IMR-90 (cell line): Measurements from ENCODE around the gene IGFBP5. TPM values are rescaled to one million over a fixed set of nuclear protein-coding genes. Genes with fewer than 3 reads are reported as not detected.

Experiments used
- ATAC-seq: fragments of 200-7000 bp; cut with Tn5 transposase; 2 replicates; pipeline ENCODE4 v1.9.1; 2020; ENCODE audit warnings: low read depth, mild to moderate bottlenecking, moderate library complexity
- BruUV-seq: library from RNA; stranded (reverse); fragments of 400-500 nt; replicated peaks from 2 replicates; lab custom pipeline; 2021; lab: Mats Ljungman, UMichigan
- CTCF ChIA-PET: fragments of 300-600 bp; formaldehyde crosslinking; extraction: SDS; loops from one replicate; lab custom pipeline; 2021; ENCODE audit warnings: antibody characterized with exemption; lab: Yijun Ruan, JAX
- POLR2A ChIA-PET: fragments of 300-600 bp; sonication (Branson Sonifier 250); formaldehyde crosslinking; loops from one replicate; lab custom pipeline; 2022; ENCODE audit warnings: antibody characterized with exemption; ENCODE audit not compliant: unreplicated experiment; lab: Charles Lee
- DNase-seq: peaks from one replicate; pipeline ENCODE4 v3.0.0; 2013
- H2AFZ ChIP-seq: replicated peaks from 2 replicates; pipeline ENCODE3; 2013; ENCODE audit warnings: low read length, mild to moderate bottlenecking; ENCODE audit not compliant: poor library complexity
- H2AK5ac ChIP-seq: 2 replicates; pipeline ENCODE4 v1.6.1; 2013; ENCODE audit warnings: low read depth, low read length, inconsistent platforms
- H2AK9ac ChIP-seq: replicated peaks from 2 replicates; pipeline ENCODE3; 2013; ENCODE audit warnings: mild to moderate bottlenecking, low read depth, low read length, moderate library complexity; ENCODE audit not compliant: poor library complexity
- H2BK120ac ChIP-seq: 2 replicates; pipeline ENCODE4 v1.6.1; 2013; ENCODE audit warnings: low read depth, low read length, inconsistent platforms
- H2BK15ac ChIP-seq: 3 replicates; pipeline ENCODE4 v1.6.1; 2013; ENCODE audit warnings: low read depth, low read length, inconsistent platforms
- H2BK20ac ChIP-seq: 2 replicates; pipeline ENCODE4 v1.6.1; 2013; ENCODE audit warnings: low read depth, mild to moderate bottlenecking, inconsistent platforms, low read length, moderate library complexity
- H2BK5ac ChIP-seq: 2 replicates; pipeline ENCODE4 v1.6.1; 2013; ENCODE audit warnings: mild to moderate bottlenecking, low read depth, low read length, inconsistent platforms; ENCODE audit not compliant: poor library complexity, severe bottlenecking
- H3K14ac ChIP-seq: replicated peaks from 2 replicates; pipeline ENCODE4 v1.6.1; 2013; ENCODE audit warnings: low read depth, low read length, inconsistent platforms
- H3K18ac ChIP-seq: 2 replicates; pipeline ENCODE4 v1.6.1; 2013; ENCODE audit warnings: low read depth, low read length, control low read depth
- H3K23ac ChIP-seq: 2 replicates; pipeline ENCODE4 v1.6.1; 2013; ENCODE audit warnings: low read depth, low read length, inconsistent platforms
- H3K27ac ChIP-seq: 2 replicates; pipeline ENCODE4 v1.5.1; 2013; ENCODE audit warnings: mild to moderate bottlenecking, control low read depth, low read length; ENCODE audit not compliant: insufficient read depth
- H3K27me3 ChIP-seq: 2 replicates; pipeline ENCODE4 v1.6.1; 2013; ENCODE audit warnings: low read length; ENCODE audit not compliant: control insufficient read depth, insufficient read depth
- H3K36me3 ChIP-seq: 2 replicates; pipeline ENCODE4 v1.6.1; 2013; ENCODE audit warnings: low read length, mixed read lengths; ENCODE audit not compliant: control insufficient read depth, insufficient read depth
- H3K4ac ChIP-seq: 2 replicates; pipeline ENCODE4 v1.6.1; 2013; ENCODE audit warnings: low read depth, low read length, inconsistent platforms
- H3K4me1 ChIP-seq: 2 replicates; pipeline ENCODE4 v1.6.1; 2013; ENCODE audit warnings: low read length, mixed read lengths; ENCODE audit not compliant: control insufficient read depth, insufficient read depth
- H3K4me2 ChIP-seq: 2 replicates; pipeline ENCODE4 v1.6.1; 2013; ENCODE audit warnings: low read depth, mild to moderate bottlenecking, control low read depth, low read length, moderate library complexity
- H3K4me3 ChIP-seq: 2 replicates; pipeline ENCODE4 v1.5.1; 2013; ENCODE audit warnings: low read depth, mild to moderate bottlenecking, control low read depth, low read length, moderate library complexity; ENCODE audit not compliant: insufficient read depth
- H3K56ac ChIP-seq: 2 replicates; pipeline ENCODE4 v1.6.1; 2013; ENCODE audit warnings: low read length, inconsistent platforms; ENCODE audit not compliant: insufficient read depth; ENCODE audit errors: extremely low read depth
- H3K79me1 ChIP-seq, 2 experiments: 2 replicates each; pipeline ENCODE4 v1.6.1; 2013; ENCODE audit warnings: low read length in 2 of 2, inconsistent platforms in 1 of 2, low read depth in 1 of 2
- H3K9ac ChIP-seq: 2 replicates; pipeline ENCODE4 v1.6.1; 2013; ENCODE audit warnings: low read depth, low read length, control low read depth
- H3K9me1 ChIP-seq: 2 replicates; pipeline ENCODE4 v1.6.1; 2013; ENCODE audit warnings: low read length, inconsistent platforms; ENCODE audit not compliant: insufficient read depth
- H3K9me3 ChIP-seq: 2 replicates; pipeline ENCODE4 v1.6.1; 2013; ENCODE audit warnings: low read length; ENCODE audit not compliant: control insufficient read depth, insufficient read depth
- H4K20me1 ChIP-seq: 2 replicates; pipeline ENCODE4 v1.6.1; 2013; ENCODE audit warnings: low read length, inconsistent platforms; ENCODE audit not compliant: insufficient read depth
- H4K5ac ChIP-seq: 2 replicates; pipeline ENCODE4 v1.6.1; 2013; ENCODE audit warnings: mild to moderate bottlenecking, low read depth, low read length, control low read depth
- H4K8ac ChIP-seq, 2 experiments: 2 replicates each; pipeline ENCODE4 v1.6.1; 2013; ENCODE audit warnings: low read depth in 2 of 2, low read length in 2 of 2, control low read depth in 1 of 2, inconsistent platforms in 1 of 2
- H4K91ac ChIP-seq: 2 replicates; pipeline ENCODE4 v1.6.1; 2013; ENCODE audit warnings: low read depth, low read length, inconsistent platforms; ENCODE audit not compliant: insufficient read depth
- CEBPB ChIP-seq: IDR thresholded peaks from 2 replicates; pipeline ENCODE4 v1.6.1; 2012; ENCODE audit warnings: low read depth, low read length, improper control_type of control experiment
- ELK1 ChIP-seq: fragments of 150-350 bp; IDR thresholded peaks from 2 replicates; pipeline ENCODE4 v1.6.1; 2016; ENCODE audit warnings: low read depth, mild to moderate bottlenecking, low read length, moderate library complexity, borderline replicate concordance
- FOS ChIP-seq: fragments of 150-350 bp; IDR thresholded peaks from 2 replicates; pipeline ENCODE4 v1.6.1; 2016; ENCODE audit warnings: low read depth, low read length
- MXI1 ChIP-seq: IDR thresholded peaks from 2 replicates; pipeline ENCODE4 v1.6.1; 2012; ENCODE audit warnings: low read depth, mild to moderate bottlenecking, low read length, moderate library complexity, borderline replicate concordance
- RAD21 ChIP-seq: IDR thresholded peaks from 2 replicates; pipeline ENCODE4 v1.6.1; 2012; ENCODE audit warnings: low read length, improper control_type of control experiment
- WGBS, 2 experiments: methylation state at CpG; one replicate each; pipeline versions ENCODE4 v1.1.5 to v1.1.7; 2013; ENCODE audit warnings: missing lambda C conversion rate in 2 of 2; ENCODE audit not compliant: insufficient read length in 1 of 2; ENCODE audit errors: extremely low coverage in 2 of 2; 5-methylcytosine and 5-hydroxymethylcytosine counted together
- dilution Hi-C: fragments of 300-500 bp; cut with HindIII; formaldehyde crosslinking; loops from one replicate; pipeline ENCODE4 v1.14.3; 2018; ENCODE audit warnings: low sequenced_read_pairs; ENCODE audit not compliant: unreplicated experiment
- in situ Hi-C: fragments of 300-500 bp; cut with MboI; formaldehyde crosslinking; loops from 3 replicates; pipeline ENCODE4 v1.14.3; 2019; ENCODE audit warnings: low sequenced_read_pairs, inconsistent platforms, mixed read lengths
- intact Hi-C: fragments of 100-400 bp; cut with micrococcal nuclease; formaldehyde crosslinking; loops from 2 replicates; pipeline ENCODE4 v1.10.0; 2022
- polyA plus RNA-seq, 3 experiments: library from polyadenylated mRNA; depleted of rRNA; stranded (reverse); fragments of >200 nt; gene quantifications; 2 replicates each; pipeline ENCODE4 v1.2.3, GENCODE V29; 2012; ENCODE audit warnings: low replicate concordance in 1 of 3
- total RNA-seq: library from RNA; depleted of rRNA; stranded (reverse); fragments of >200 nt; gene quantifications from 2 replicates; pipeline ENCODE4 v1.2.3, GENCODE V29; 2012
- TF ChIP-seq, protein P1 (sequence below): conservative IDR thresholded peaks from 2 replicates; pipeline ENCODE4 v1.5.1; 2012; ENCODE audit warnings: mild to moderate bottlenecking, low read depth, low read length, improper control_type of control experiment

Gene IGFBP5
- total and polyA plus RNA-seq, 2 of the 4 experiments (the other 2 are of a cell fraction), result 392 to 1,339 TPM

GRCh38 chr2:216715402-216715974 is 20.1 kb upstream of the IGFBP5 start:
- no TSS peak for BruUV-seq
- Histone ChIP-seq H3K23ac (no peak overlapping the region), H3K18ac (no peak overlapping the region), H2BK15ac (0 out of 3 replicates have a peak overlapping the region, but pooled peaks have one; percentile 29), H3K79me1 (no peaks in the 10 kb centered on the region), H4K8ac (no peak overlapping the region), H4K20me1 (no peaks in the 10 kb centered on the region), H3K4ac (peak overlapping the region; percentile 30), H2AK9ac (no peak overlapping the region), H2BK20ac (peak overlapping the region; percentile 14; the same call in 1 of the 2 replicates), H2BK5ac (no peak overlapping the region), H4K5ac (no peak overlapping the region), H2BK120ac (peak overlapping the region; percentile 65; the same call in 1 of the 2 replicates), H2AFZ (peak overlapping the region; percentile 19), H2AK5ac (no peak overlapping the region), H3K27me3 (no peaks in the 10 kb centered on the region), H3K4me2 (no peak overlapping the region), H3K14ac (no peak overlapping the region), H3K27ac (no peak overlapping the region), H3K9me1 (peaks cover 6% of the 10 kb centered on the region; the same call in 1 of the 2 replicates), H3K4me3 (no peak overlapping the region), H3K9me3 (no peaks in the 10 kb centered on the region), H3K4me1 (peaks cover 17% of the 10 kb centered on the region), H4K91ac (no peak overlapping the region), H3K36me3 (no peaks in the 10 kb centered on the region), H3K56ac (no peak overlapping the region), H3K9ac (no peak overlapping the region)
- ATAC-seq (no peak), DNase-seq (no peak)
- no peak for TF ChIP-seq FOS
- no peak for TF ChIP-seq CEBPB
- no peak for TF ChIP-seq RAD21
- TF ChIP-seq ELK1, result no peak
- TF ChIP-seq, protein P1, sequence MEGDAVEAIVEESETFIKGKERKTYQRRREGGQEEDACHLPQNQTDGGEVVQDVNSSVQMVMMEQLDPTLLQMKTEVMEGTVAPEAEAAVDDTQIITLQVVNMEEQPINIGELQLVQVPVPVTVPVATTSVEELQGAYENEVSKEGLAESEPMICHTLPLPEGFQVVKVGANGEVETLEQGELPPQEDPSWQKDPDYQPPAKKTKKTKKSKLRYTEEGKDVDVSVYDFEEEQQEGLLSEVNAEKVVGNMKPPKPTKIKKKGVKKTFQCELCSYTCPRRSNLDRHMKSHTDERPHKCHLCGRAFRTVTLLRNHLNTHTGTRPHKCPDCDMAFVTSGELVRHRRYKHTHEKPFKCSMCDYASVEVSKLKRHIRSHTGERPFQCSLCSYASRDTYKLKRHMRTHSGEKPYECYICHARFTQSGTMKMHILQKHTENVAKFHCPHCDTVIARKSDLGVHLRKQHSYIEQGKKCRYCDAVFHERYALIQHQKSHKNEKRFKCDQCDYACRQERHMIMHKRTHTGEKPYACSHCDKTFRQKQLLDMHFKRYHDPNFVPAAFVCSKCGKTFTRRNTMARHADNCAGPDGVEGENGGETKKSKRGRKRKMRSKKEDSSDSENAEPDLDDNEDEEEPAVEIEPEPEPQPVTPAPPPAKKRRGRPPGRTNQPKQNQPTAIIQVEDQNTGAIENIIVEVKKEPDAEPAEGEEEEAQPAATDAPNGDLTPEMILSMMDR, result no peak
- TF ChIP-seq MXI1, result no peak
- no CpG with 5 or more reads among the region's 14 CpGs for WGBS, 2 experiments
- dilution Hi-C loops, result no loop called here
- intact Hi-C loops, result no loop called here
- in situ Hi-C loops, result no loop called here
- ChIA-PET CTCF (interaction anchor here (1.3 kb wide), 1 partner anchor 59 kb away, joined by 4 read pairs; no protein-coding TSS in a partner anchor), POLR2A (no interaction called here)
